AG04450 (cell line): ENCODE measurements around the gene CCSER1. TPM values are rescaled to one million over a fixed set of nuclear protein-coding genes. Genes with fewer than 3 reads are reported as not detected.

Experiments
- CTCF ChIA-PET: fragments of 300-600, 350-600 bp; formaldehyde crosslinking; extraction: SDS; loops from one replicate; lab custom pipeline; 2022; ENCODE audit warnings: antibody characterized with exemption, inconsistent platforms; lab: Charles Lee
- POLR2A ChIA-PET: fragments of 350-600 bp; formaldehyde crosslinking; extraction: SDS; loops from one replicate; lab custom pipeline; 2021; ENCODE audit warnings: antibody characterized with exemption, inconsistent platforms; lab: Yijun Ruan, JAX
- DNase-seq: peaks from one replicate; pipeline ENCODE4 v3.0.0-alpha.2; 2011; ENCODE audit warnings: low read depth, low spot score
- H3K27ac ChIP-seq: one replicate; pipeline ENCODE4 v1.5.1; 2012; ENCODE audit warnings: low read depth, low read length, control low read depth
- H3K27me3 ChIP-seq: one replicate; pipeline ENCODE4 v1.6.0; 2012; ENCODE audit warnings: low read length; ENCODE audit not compliant: control insufficient read depth, insufficient read depth
- H3K4me3 ChIP-seq: 2 replicates; pipeline ENCODE4 v1.5.1; 2011; ENCODE audit warnings: mild to moderate bottlenecking, low read depth, low read length, control low read depth
- H3K9me3 ChIP-seq: 2 replicates; pipeline ENCODE4 v1.5.1; 2012; ENCODE audit warnings: low read length; ENCODE audit not compliant: control insufficient read depth, insufficient read depth
- polyA plus RNA-seq: library from polyadenylated mRNA; depleted of rRNA; stranded (reverse); fragments of >200 nt; gene quantifications from 2 replicates; pipeline ENCODE4 v1.2.3, GENCODE V29; 2011
- TF ChIP-seq, protein P1 (sequence below): IDR thresholded peaks from 2 replicates; pipeline ENCODE4 v1.5.1; 2011; ENCODE audit warnings: low read depth, low read length, control low read depth, inconsistent platforms

The CCSER1 gene
- polyA plus RNA-seq, 1 experiment, result not detected

DNA sequence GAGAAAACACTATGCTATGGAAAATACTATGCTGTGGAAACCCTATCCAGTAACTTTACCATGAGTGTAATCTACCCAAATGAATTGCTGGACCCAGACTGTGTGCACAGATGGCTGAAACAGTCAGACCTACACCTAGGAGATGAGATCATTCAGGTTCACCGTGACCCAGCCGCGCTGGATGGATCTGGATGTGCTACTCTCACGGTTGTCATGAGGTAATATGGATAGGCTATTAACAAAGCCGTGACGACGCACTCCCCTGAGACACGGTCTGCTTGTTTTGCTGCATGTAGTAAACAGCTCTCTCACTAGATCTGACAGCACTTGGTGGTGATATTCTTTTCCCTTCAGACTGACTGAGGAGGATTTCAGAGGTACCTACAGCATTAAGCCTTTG is 1344.1 kb downstream of the CCSER1 start:
- Histone ChIP-seq H3K27me3 (no peaks in the 10 kb centered on the region), H3K9me3 (no peaks in the 10 kb centered on the region; the same call in 1 of the 2 replicates), H3K4me3 (no peak overlapping the region), H3K27ac (no peak overlapping the region)
- ChIA-PET POLR2A (no interaction called here), CTCF (no interaction called here)
- no peak for DNase-seq
- TF ChIP-seq, protein P1, sequence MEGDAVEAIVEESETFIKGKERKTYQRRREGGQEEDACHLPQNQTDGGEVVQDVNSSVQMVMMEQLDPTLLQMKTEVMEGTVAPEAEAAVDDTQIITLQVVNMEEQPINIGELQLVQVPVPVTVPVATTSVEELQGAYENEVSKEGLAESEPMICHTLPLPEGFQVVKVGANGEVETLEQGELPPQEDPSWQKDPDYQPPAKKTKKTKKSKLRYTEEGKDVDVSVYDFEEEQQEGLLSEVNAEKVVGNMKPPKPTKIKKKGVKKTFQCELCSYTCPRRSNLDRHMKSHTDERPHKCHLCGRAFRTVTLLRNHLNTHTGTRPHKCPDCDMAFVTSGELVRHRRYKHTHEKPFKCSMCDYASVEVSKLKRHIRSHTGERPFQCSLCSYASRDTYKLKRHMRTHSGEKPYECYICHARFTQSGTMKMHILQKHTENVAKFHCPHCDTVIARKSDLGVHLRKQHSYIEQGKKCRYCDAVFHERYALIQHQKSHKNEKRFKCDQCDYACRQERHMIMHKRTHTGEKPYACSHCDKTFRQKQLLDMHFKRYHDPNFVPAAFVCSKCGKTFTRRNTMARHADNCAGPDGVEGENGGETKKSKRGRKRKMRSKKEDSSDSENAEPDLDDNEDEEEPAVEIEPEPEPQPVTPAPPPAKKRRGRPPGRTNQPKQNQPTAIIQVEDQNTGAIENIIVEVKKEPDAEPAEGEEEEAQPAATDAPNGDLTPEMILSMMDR, result no peak

DNA sequence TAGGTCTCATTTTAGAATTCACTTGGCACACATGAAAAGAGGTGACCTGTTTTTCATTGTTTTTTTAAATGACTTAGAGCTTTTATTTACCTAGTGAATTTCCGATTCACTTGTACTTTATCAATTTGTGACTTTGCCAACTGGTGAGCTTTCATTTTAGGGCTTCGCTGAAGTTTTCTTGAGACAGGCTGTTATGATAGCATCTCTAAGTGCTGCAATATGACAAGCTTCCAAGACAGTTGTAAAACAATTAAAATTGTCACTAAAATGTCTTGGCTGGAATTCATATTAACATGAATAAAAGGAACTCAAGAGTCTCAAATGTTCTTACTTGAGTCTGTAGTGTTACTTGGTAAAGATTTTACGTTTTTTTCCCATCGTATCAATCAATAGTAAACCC is 1344.9 kb downstream of the CCSER1 start:
- no peak overlapping the region for H3K4me3 ChIP-seq
- ChIA-PET CTCF (no interaction called here), POLR2A (no interaction called here)
- H3K27ac ChIP-seq, result no peak overlapping the region
- DNase-seq, result no peak
- no peaks in the 10 kb centered on the region; the same call in 1 of the 2 replicates for H3K9me3 ChIP-seq
- TF ChIP-seq, protein P1, result no peak
- H3K27me3 ChIP-seq, result no peaks in the 10 kb centered on the region

DNA sequence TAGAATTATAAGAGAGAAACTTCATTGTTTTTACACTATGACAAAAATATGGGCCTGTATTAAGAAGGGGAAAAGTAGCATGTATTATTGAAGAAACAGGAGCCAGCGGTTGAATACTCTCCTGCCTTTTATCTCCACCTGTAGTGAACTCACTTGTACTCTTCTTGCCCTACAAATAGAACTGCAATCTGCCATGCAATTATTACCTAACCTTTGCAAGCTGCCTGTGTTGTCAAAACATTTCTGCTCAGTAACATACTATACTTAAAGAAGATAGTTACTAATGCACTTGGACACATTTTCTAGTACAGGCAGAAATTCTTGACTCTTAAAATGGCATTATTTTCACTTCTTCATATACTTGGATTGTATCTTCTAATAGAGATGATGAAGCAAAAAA is 1358.2 kb downstream of the CCSER1 start:
- Histone ChIP-seq H3K9me3 (peaks cover 5% of the 10 kb centered on the region; the same call in 1 of the 2 replicates), H3K27ac (no peak overlapping the region), H3K4me3 (no peak overlapping the region), H3K27me3 (no peaks in the 10 kb centered on the region)
- CTCF ChIA-PET, result no interaction called here
- TF ChIP-seq, protein P1, result no peak
- DNase-seq, result no peak
- POLR2A ChIA-PET, result no interaction called here

DNA sequence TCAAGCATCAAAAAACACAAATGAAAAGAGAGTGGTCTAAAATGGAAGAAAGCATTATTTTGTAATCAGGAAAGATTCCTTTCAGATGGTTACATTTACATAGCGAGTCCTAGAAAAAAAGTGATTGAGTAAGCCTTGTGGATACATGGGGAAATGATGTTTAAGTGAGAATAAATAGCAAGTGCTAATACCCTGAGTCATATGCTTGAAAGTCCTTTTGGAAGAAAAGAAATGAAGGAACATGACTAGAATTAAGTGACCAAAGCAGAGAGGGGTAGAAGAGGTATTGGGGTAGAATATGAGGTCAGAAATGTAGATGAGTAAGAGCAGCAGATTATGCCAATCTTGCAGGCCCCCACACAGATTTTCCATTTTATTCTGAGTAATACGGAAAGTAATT is 1361.8 kb downstream of the CCSER1 start:
- no peak overlapping the region for H3K4me3 ChIP-seq
- ChIA-PET POLR2A (no interaction called here), CTCF (no interaction called here)
- no peak for DNase-seq
- no peak overlapping the region for H3K27ac ChIP-seq
- H3K9me3 ChIP-seq, result peaks cover 5% of the 10 kb centered on the region; the same call in 1 of the 2 replicates
- TF ChIP-seq, protein P1, result no peak
- H3K27me3 ChIP-seq, result no peaks in the 10 kb centered on the region

DNA sequence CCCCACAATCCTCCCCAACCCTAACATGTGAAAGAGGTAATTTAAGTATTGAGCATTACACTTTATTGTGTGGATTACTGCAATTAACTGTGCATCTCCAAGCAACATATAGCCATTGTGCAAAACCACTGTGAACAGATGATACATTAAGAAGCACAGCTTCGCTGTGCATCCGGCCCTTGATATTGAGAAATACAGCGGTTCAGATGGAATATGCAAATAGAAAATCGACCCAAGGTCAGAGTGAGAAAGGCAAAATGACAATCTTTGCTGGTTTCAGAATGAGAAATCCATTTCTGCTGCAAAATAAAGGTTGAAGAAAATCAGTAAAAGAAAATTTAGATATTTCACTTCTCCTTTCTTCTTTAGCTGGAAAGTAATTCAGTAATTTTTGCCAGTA is 1370.7 kb downstream of the CCSER1 start:
- Histone ChIP-seq H3K27me3 (no peaks in the 10 kb centered on the region), H3K27ac (no peak overlapping the region), H3K4me3 (no peak overlapping the region), H3K9me3 (peaks cover under 1% of the 10 kb centered on the region; the same call in 1 of the 2 replicates)
- ChIA-PET POLR2A (no interaction called here), CTCF (no interaction called here)
- DNase-seq, result no peak
- TF ChIP-seq, protein P1, result no peak
